Measurements from ENCODE around the gene NFYC. TPM values are rescaled to one million over a fixed set of nuclear protein-coding genes. Genes with fewer than 3 reads are reported as not detected.

Gene NFYC
- total RNA-seq, 4 donors from 2014 or later, result 39.9 to 43.3 (median 41.8) TPM

DNA sequence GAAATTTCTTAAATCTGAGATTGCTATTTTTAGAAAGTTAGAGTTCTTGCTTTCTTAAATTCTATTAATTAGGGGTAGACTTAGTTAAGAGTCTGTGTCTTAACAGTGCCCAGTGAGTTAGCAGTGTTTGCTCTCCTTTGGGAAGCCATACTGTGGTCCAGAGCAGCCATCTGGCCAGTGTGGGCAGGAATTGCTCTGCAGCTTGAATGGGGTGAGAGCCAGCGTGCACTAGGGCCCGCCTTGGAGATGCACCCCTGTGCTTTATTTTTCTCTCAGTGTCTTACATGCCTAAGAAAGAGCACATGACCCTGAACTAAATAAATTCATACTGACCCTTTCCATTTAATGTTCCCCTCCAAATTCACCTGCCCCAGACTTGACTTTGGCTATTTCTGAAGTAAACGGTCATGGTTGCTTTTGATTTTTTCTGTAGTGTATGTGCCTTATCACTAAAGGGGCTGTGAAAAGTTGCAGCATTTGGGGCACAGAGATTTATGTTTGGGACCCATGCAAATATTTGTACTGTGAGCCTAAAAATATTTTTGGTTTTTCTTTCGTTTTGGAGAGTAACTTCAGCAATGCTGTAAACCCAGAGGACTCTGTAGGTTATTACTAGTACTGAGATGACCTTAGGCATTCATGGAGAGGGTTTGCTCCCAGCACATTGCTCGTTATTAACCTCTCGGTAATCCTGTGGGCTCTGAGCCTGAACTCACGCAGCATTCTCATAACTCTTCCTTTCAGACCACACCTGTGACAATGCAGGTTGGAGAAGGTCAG lies 70.8 kb downstream of the NFYC start:
- Histone ChIP-seq H3K27me3 (no peaks in the 10 kb centered on the region), H3K27ac (no peak overlapping the region), H3K4me3 (no peak overlapping the region), H3K36me3 (peaks cover 4 to 100% (median 43%) of the 10 kb centered on the region in 3 donors), H3K9me3 (no peaks in the 10 kb centered on the region), H3K4me1 (peaks cover 0 to 16% (median 0%) of the 10 kb centered on the region in 3 donors)
- DNase-seq, result no peak
- intact Hi-C loops (cut with DNase I), result no loop called here
- no peak for TF ChIP-seq POLR2A (IDR thresholded peaks at IDR 0.05)
- TF ChIP-seq, protein P1, sequence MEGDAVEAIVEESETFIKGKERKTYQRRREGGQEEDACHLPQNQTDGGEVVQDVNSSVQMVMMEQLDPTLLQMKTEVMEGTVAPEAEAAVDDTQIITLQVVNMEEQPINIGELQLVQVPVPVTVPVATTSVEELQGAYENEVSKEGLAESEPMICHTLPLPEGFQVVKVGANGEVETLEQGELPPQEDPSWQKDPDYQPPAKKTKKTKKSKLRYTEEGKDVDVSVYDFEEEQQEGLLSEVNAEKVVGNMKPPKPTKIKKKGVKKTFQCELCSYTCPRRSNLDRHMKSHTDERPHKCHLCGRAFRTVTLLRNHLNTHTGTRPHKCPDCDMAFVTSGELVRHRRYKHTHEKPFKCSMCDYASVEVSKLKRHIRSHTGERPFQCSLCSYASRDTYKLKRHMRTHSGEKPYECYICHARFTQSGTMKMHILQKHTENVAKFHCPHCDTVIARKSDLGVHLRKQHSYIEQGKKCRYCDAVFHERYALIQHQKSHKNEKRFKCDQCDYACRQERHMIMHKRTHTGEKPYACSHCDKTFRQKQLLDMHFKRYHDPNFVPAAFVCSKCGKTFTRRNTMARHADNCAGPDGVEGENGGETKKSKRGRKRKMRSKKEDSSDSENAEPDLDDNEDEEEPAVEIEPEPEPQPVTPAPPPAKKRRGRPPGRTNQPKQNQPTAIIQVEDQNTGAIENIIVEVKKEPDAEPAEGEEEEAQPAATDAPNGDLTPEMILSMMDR (IDR thresholded peaks at IDR 0.05), result no peak
- 85 to 87% methylated on average over 7 of the region's 7 CpGs for WGBS, 2 donors

DNA sequence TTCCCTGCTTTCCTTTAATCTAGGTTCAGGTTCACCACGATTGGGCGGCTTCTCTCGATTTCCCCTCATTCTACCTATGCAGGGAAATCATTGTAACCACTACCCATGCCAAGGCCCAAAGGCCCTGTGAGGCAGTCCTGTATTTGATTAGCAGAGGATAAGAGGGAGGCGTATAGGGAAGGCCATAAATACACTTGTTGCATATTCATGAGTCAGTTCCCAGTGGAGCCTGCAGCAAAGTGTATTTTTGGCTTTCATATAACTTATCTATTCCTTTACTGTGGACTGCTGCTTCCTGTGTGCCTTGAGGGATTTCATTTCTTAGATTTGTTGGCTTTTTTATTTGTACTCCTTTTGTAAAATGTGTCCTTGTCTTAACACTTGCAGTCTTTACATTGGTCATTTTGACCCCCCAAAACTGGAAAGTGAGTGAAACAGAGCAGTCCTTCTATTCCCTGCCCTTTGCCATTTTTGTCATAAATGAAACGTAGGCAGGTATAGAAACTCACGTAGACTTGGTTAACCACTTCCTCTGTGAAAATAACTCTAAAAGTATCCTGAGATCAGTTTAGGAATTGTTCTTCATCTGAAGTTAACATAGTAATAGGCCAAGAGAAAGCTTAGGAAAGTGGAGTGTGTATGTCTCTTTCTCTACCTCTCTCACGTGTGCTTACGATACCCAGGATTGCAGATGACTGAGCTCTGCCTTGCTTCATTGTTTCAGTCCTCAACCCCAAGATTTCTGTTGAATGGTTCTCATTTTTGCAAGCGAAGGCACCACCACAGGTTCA lies 72.4 kb downstream of the NFYC start:
- Histone ChIP-seq H3K27me3 (no peaks in the 10 kb centered on the region), H3K36me3 (peaks cover 9 to 100% (median 40%) of the 10 kb centered on the region in 3 donors), H3K27ac (no peak overlapping the region), H3K4me1 (peaks cover 0 to 16% (median 5%) of the 10 kb centered on the region in 3 donors), H3K9me3 (no peaks in the 10 kb centered on the region), H3K4me3 (no peak overlapping the region)
- TF ChIP-seq, protein P1 (IDR thresholded peaks at IDR 0.05), result no peak
- no peak for TF ChIP-seq POLR2A (IDR thresholded peaks at IDR 0.05)
- 81 to 87% methylated on average over 9 of the region's 9 CpGs for WGBS, 2 donors
- DNase-seq, result no peak
- intact Hi-C loops (cut with DNase I), result no loop called here

DNA sequence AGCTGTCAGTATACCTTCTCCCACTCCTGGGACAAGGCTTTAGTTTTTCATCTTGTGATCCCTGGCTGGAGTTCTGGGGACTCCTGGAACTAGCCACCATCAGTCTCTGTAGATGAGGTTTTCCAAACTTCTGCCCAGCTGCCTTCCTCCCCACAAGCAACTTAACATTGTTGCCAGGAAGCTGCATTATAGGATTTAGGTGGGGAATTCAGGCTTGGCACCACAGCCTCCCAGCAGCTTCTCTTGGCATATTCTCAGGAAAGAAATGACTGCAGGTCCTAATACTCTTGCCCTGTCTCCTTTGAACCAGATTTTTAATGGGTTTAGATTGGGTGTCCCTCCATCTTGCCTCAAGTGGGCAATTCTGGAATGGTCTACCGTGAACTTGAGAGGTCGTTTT lies 73.5 kb downstream of the NFYC start:
- Histone ChIP-seq H3K36me3 (peaks cover 9 to 100% (median 34%) of the 10 kb centered on the region in 3 donors), H3K9me3 (no peaks in the 10 kb centered on the region), H3K27ac (no peak overlapping the region), H3K27me3 (no peaks in the 10 kb centered on the region), H3K4me3 (no peak overlapping the region), H3K4me1 (peaks cover 0 to 27% (median 5%) of the 10 kb centered on the region in 3 donors)
- no peak for DNase-seq
- TF ChIP-seq POLR2A (IDR thresholded peaks at IDR 0.05), result no peak
- TF ChIP-seq, protein P1 (IDR thresholded peaks at IDR 0.05), result no peak
- intact Hi-C loops (cut with DNase I), result no loop called here
- WGBS, 2 donors, result 54% methylated on average over 2 of the region's 2 CpGs; no CpG with 5 or more reads in 1 of the 2 donors

DNA sequence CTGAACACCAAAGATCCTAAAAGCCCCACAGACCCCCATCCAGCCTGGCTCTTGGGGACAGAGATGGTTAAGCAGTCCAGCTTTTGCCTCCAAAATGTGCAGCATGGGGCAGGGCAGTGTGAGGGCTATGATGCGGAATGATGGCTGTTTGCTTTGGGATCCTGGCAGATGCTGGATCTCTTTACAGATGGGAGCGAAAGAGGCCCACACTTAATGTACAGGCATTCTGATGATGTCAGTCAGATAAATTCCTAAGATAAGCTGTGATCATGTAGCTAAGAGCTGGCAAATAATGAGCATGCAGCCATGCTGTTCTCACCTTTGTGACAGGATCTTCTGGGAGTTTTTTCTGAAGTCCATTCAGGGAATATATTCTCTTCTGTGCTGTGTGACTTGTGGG lies 74.5 kb downstream of the NFYC start:
- TF ChIP-seq, protein P1 (IDR thresholded peaks at IDR 0.05), result no peak
- TF ChIP-seq POLR2A (IDR thresholded peaks at IDR 0.05), result no peak
- WGBS, 2 donors, result 94% methylated on average over 2 of the region's 2 CpGs
- Histone ChIP-seq H3K9me3 (no peaks in the 10 kb centered on the region), H3K4me1 (peaks cover 0 to 34% (median 5%) of the 10 kb centered on the region in 3 donors), H3K4me3 (no peak overlapping the region), H3K36me3 (peaks cover 15 to 100% (median 44%) of the 10 kb centered on the region in 3 donors), H3K27me3 (no peaks in the 10 kb centered on the region), H3K27ac (no peak overlapping the region)
- intact Hi-C loops (cut with DNase I), result no loop called here
- DNase-seq, result no peak

DNA sequence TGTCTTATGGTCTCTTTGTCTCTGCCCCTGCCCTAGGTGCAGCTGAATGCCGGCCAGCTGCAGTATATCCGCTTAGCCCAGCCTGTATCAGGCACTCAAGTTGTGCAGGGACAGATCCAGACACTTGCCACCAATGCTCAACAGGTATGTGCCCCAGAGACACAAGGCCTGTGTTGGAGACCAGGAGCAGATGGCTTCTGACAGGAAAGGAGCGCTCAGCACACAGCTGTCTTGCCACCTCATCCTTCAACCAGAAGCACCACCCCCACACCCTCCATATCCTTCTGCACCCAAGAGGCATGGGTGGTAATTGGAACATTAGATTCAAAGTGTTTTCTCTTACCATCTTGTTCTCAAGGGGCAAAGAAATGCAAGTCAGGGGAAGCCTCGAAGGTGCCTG lies 75.1 kb downstream of the NFYC start:
- intact Hi-C loops (cut with DNase I), result no loop called here
- no peak for TF ChIP-seq POLR2A (IDR thresholded peaks at IDR 0.05)
- TF ChIP-seq, protein P1 (IDR thresholded peaks at IDR 0.05), result no peak
- H3K4me1 ChIP-seq, result peaks cover 0 to 30% (median 5%) of the 10 kb centered on the region in 3 donors
- no peaks in the 10 kb centered on the region for H3K9me3 ChIP-seq
- WGBS, 2 donors, result 96 to 100% methylated on average over 2 to 4 of the region's 4 CpGs
- H3K36me3 ChIP-seq, result peaks cover 15 to 100% (median 44%) of the 10 kb centered on the region in 3 donors
- no peaks in the 10 kb centered on the region for H3K27me3 ChIP-seq
- DNase-seq, result no peak
- no peak overlapping the region for H3K4me3 ChIP-seq
- H3K27ac ChIP-seq, result no peak overlapping the region
